Endothelial cell of umbilical vein (primary cell): ENCODE data around the gene FOXP4. TPM values are rescaled to one million over a fixed set of nuclear protein-coding genes. Genes with fewer than 3 reads are reported as not detected.

Experiments used
- BruUV-seq: library from RNA; stranded (reverse); fragments of 400-500 nt; replicated peaks from 2 replicates; lab custom pipeline; 2021; lab: Mats Ljungman, UMichigan
- CTCF ChIA-PET: fragments of 300-600, 350-600 bp; sonication (Branson Sonifier 250); formaldehyde crosslinking; loops from one replicate; lab custom pipeline; 2021; ENCODE audit warnings: antibody characterized with exemption, inconsistent platforms; lab: Charles Lee
- POLR2A ChIA-PET: fragments of 300-600, 350-600 bp; sonication (Branson Sonifier 250); formaldehyde crosslinking; loops from one replicate; lab custom pipeline; 2021; ENCODE audit warnings: antibody characterized with exemption, inconsistent platforms; lab: Charles Lee
- DNase-seq: peaks from one replicate; pipeline ENCODE4 v3.0.0-alpha.2; 2011; ENCODE audit warnings: low read depth, low spot score
- FAIRE-seq: peaks from 2 replicates; lab custom pipeline; 2011; peaks lifted over from hg19 to GRCh38; lab: Jason Lieb, UNC
- H2AFZ ChIP-seq: 2 replicates; pipeline ENCODE4 v1.6.0; 2012; ENCODE audit warnings: low read depth, low read length, control low read depth, inconsistent platforms
- H3K27ac ChIP-seq: 2 replicates; pipeline ENCODE4 v1.5.1; 2011; ENCODE audit warnings: low read depth, mild to moderate bottlenecking, control low read depth, low read length, moderate library complexity; ENCODE audit not compliant: insufficient read depth
- H3K27me3 ChIP-seq, 2 experiments: 2 replicates each; pipeline versions ENCODE4 v1.6.0 to v1.6.1; 2011; ENCODE audit warnings: low read length in 2 of 2, mixed read lengths in 1 of 2; ENCODE audit not compliant: control insufficient read depth in 2 of 2, insufficient read depth in 2 of 2
- H3K36me3 ChIP-seq, 2 experiments: 2 replicates in 1 of 2; 3 replicates in 1 of 2; pipeline ENCODE4 v1.5.1; 2011; ENCODE audit warnings: low read length in 2 of 2, mild to moderate bottlenecking in 1 of 2, moderate library complexity in 1 of 2; ENCODE audit not compliant: control insufficient read depth in 2 of 2, insufficient read depth in 2 of 2; ENCODE audit errors: extremely low read depth in 1 of 2
- H3K4me1 ChIP-seq: 3 replicates; pipeline ENCODE4 v1.5.1; 2011; ENCODE audit warnings: mild to moderate bottlenecking, low read length; ENCODE audit not compliant: control insufficient read depth, insufficient read depth; ENCODE audit errors: extremely low read depth
- H3K4me2 ChIP-seq: 2 replicates; pipeline ENCODE4 v1.6.1; 2011; ENCODE audit warnings: low read length, control low read depth, mixed read lengths; ENCODE audit not compliant: insufficient read depth
- H3K4me3 ChIP-seq, 3 experiments: fragments of 200-600 bp in 1 of 3; sonication (generic), shearing (Covaris generic) in 1 of 3; replicated peaks in 1 of 3; 2 replicates each; pipeline ENCODE4 v1.5.1; 2011 to 2016; ENCODE audit warnings: control low read depth in 3 of 3, low read length in 3 of 3, mild to moderate bottlenecking in 2 of 3, inconsistent platforms in 1 of 3, low read depth in 1 of 3, moderate library complexity in 1 of 3; ENCODE audit not compliant: insufficient read depth in 1 of 3
- H3K79me2 ChIP-seq: 2 replicates; pipeline ENCODE4 v1.6.0; 2012; ENCODE audit warnings: low read length, inconsistent platforms; ENCODE audit not compliant: control insufficient read depth, insufficient read depth
- H3K9ac ChIP-seq: replicated peaks from 2 replicates; pipeline ENCODE3; 2011; ENCODE audit warnings: low read length, control low read depth; ENCODE audit not compliant: insufficient read depth; ENCODE audit errors: extremely low read depth
- H3K9me1 ChIP-seq: replicated peaks from 3 replicates; pipeline ENCODE4 v1.6.0; 2011; ENCODE audit warnings: mild to moderate bottlenecking, low read length; ENCODE audit not compliant: control insufficient read depth, insufficient read depth; ENCODE audit errors: extremely low read depth
- H3K9me3 ChIP-seq: replicated peaks from 2 replicates; pipeline ENCODE4 v1.5.1; 2012; ENCODE audit warnings: low read length, inconsistent platforms; ENCODE audit not compliant: control insufficient read depth, insufficient read depth
- H4K20me1 ChIP-seq: replicated peaks from 2 replicates; pipeline ENCODE3; 2011; ENCODE audit warnings: mild to moderate bottlenecking, low read length; ENCODE audit not compliant: control insufficient read depth, insufficient read depth; ENCODE audit errors: extremely low read depth
- CTCF ChIP-seq, 2 donors: IDR thresholded peaks; 1 replicate in 1 of 2; 2 replicates in 1 of 2; pipeline ENCODE4 v1.5.1; 2011; ENCODE audit warnings: low read length in 2 of 2, mild to moderate bottlenecking in 2 of 2, moderate library complexity in 2 of 2, control low read depth in 1 of 2, inconsistent platforms in 1 of 2, low read depth in 1 of 2; ENCODE audit not compliant: insufficient read depth in 1 of 2; ENCODE audit errors: extremely low read depth in 1 of 2
- EZH2 ChIP-seq: IDR thresholded peaks from 2 replicates; pipeline ENCODE4 v1.6.1; 2012; ENCODE audit warnings: borderline replicate concordance, low read depth, mild to moderate bottlenecking, moderate library complexity, low read length, inconsistent platforms; ENCODE audit not compliant: severe bottlenecking
- FOS ChIP-seq: IDR thresholded peaks from 2 replicates; pipeline ENCODE4 v1.6.1; 2011; ENCODE audit warnings: mild to moderate bottlenecking, low read length, moderate library complexity, borderline replicate concordance; ENCODE audit not compliant: insufficient read depth
- GATA2 ChIP-seq: IDR thresholded peaks from 2 replicates; pipeline ENCODE4 v1.7.0; 2011; ENCODE audit warnings: low read depth, mild to moderate bottlenecking, moderate library complexity, mixed read lengths, low read length; ENCODE audit not compliant: insufficient read length, insufficient read depth
- JUN ChIP-seq: IDR thresholded peaks from 2 replicates; pipeline ENCODE4 v1.6.1; 2011; ENCODE audit warnings: borderline replicate concordance, low read depth; ENCODE audit not compliant: insufficient read length, insufficient read depth
- MAX ChIP-seq: IDR thresholded peaks from 2 replicates; pipeline ENCODE4 v1.6.1; 2011; ENCODE audit not compliant: insufficient read depth, insufficient read length
- MYC ChIP-seq: IDR thresholded peaks from one replicate; pipeline ENCODE4 v1.6.1; 2011; ENCODE audit warnings: mild to moderate bottlenecking, low read depth, low read length
- POLR2A ChIP-seq: IDR thresholded peaks from 2 replicates; pipeline ENCODE4 v1.6.1; 2012; ENCODE audit warnings: low read depth, mild to moderate bottlenecking, control low read depth, low read length
- POLR2AphosphoS5 ChIP-seq: IDR thresholded peaks from 2 replicates; pipeline ENCODE4 v1.6.1; 2012; ENCODE audit warnings: low read depth, mild to moderate bottlenecking, control low read depth, low read length, moderate library complexity; ENCODE audit not compliant: insufficient read depth
- dilution Hi-C: fragments of 300-500 bp; cut with MboI; formaldehyde crosslinking; loops from one replicate; pipeline ENCODE4 v1.15.0; 2019; ENCODE audit warnings: low sequenced_read_pairs; ENCODE audit not compliant: extremely low pct_ligation_motif_present
- intact Hi-C: fragments of 100-400 bp; cut with micrococcal nuclease; formaldehyde crosslinking; loops from one replicate; pipeline ENCODE4 v1.10.0; 2022
- polyA plus RNA-seq, 4 experiments: library from polyadenylated mRNA; depleted of rRNA in 3 of 4; stranded (reverse) in 3 of 4; unstranded in 1 of 4; fragments of >200 nt; gene quantifications; 2 replicates each; pipeline versions ENCODE4 v1.2.1 to v1.2.3, GENCODE V29; 2011 to 2012; ENCODE audit warnings: missing spikeins in 1 of 4
- total RNA-seq: library from RNA; stranded (reverse); gene quantifications from 2 replicates; pipeline ENCODE4 v1.2.3, GENCODE V29; 2021

The FOXP4 gene
- total and polyA plus RNA-seq, 2 donors (not counting 3 experiments of a cell fraction or from before 2014, with no cell fraction given), result 5.6 to 23.9 TPM

DNA sequence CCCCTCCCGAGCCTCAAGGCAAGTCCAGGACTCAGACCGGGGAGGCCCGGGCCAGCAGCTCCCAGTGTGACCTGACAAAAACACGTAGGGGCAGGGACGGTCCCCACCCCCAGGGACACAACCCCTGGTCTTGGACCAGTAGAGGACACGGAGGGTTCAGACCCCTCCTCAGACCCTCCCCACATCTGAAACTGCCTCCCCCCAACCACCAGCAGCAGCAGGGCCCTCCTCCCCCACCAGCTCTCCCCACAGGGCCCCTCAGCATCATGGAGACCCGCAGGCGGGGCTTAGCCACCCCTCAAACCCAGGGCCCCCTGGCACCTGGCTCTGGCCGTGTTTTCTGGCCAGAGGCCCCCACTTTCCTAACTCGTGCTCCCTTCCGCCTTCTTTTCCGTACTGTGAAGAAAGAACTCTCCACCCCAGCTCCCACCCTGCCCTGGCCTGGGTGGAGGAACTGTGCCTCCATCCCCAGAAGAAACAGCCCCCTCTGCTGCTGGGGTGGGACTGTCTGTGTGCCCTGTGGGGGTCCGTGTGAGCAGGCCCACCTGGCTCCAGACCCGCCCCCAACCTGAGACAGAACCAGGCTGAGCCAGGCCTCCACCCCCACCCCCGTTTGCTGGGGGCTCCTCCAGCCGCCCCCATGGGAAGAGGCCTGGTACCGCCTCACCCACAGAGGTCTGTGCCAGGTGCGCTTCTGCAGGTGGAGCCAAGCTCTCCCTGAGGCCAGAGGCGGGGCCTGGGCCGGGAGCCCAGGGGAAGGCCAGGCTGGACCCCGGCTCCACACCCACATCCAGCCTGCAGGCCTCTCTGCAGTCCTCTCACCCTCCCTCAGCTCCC, 53.1 kb downstream of the FOXP4 start:
- Histone ChIP-seq H3K4me2 (no peak overlapping the region), H3K36me3 (peaks cover 0 to 5% of the 10 kb centered on the region in 2 experiments), H3K27ac (no peak overlapping the region), H3K27me3 (no peaks in the 10 kb centered on the region), H3K9me3 (no peaks in the 10 kb centered on the region), H4K20me1 (no peaks in the 10 kb centered on the region), H2AFZ (no peak overlapping the region), H3K9me1 (no peaks in the 10 kb centered on the region), H3K4me3 (no peak overlapping the region), H3K9ac (no peak overlapping the region), H3K4me1 (no peaks in the 10 kb centered on the region), H3K79me2 (no peaks in the 10 kb centered on the region)
- dilution Hi-C loops, result no loop called here
- FAIRE-seq, result no peak
- BruUV-seq, result no TSS peak
- ChIA-PET CTCF (interaction anchor here (1.9 kb wide), 1 partner anchor 84 kb away, joined by 7 read pairs; no protein-coding TSS in a partner anchor), POLR2A (no interaction called here)
- no peak for TF ChIP-seq EZH2
- intact Hi-C loops, result no loop called here
- DNase-seq, result no peak

DNA sequence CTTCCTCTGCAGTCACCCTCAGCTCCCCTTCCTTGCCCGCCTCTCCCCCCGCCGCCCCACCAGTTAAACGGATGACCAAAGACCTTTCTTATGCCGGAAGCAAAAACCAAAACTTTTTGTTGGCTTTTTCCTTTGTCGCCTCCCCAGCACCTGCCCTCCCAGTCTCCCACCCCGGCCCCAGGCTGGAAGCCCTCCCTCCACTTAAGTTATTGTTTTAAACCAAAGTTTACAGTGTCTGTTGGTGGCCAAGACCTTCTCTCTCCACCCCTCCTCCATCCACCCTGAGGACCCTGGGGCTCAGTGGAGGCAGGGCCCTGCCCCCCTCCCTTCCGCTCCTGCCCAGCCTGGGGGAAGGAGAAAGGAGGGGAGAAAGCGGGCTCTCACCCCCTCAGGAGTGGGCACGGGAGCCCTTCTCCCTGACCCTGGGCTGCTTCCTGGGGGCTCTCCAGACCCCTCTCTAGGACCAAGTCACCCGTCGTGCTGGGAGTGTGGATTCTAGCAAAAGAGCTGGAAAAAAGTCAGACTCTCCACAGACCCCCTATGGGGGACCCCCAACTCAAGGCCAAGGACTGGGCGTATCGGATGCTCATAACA, 53.8 kb downstream of the FOXP4 start:
- H3K27me3 ChIP-seq, result no peaks in the 10 kb centered on the region
- H3K9ac ChIP-seq, result no peak overlapping the region
- H4K20me1 ChIP-seq, result no peaks in the 10 kb centered on the region
- no peak overlapping the region for H3K4me2 ChIP-seq
- no peak overlapping the region for H3K4me3 ChIP-seq
- no peaks in the 10 kb centered on the region for H3K9me3 ChIP-seq
- H3K79me2 ChIP-seq, result no peaks in the 10 kb centered on the region
- intact Hi-C loops (no loop called here), dilution Hi-C loops (no loop called here)
- DNase-seq, result no peak
- ChIA-PET POLR2A (no interaction called here), CTCF (interaction anchor here (1.9 kb wide), 1 partner anchor 83 kb away, joined by 7 read pairs; no protein-coding TSS in a partner anchor)
- no peak for FAIRE-seq
- H3K36me3 ChIP-seq, result peaks cover 0 to 5% of the 10 kb centered on the region in 2 experiments
- TSS peak; percentile 54 for BruUV-seq
- no peak overlapping the region for H2AFZ ChIP-seq
- H3K27ac ChIP-seq, result no peak overlapping the region
- H3K9me1 ChIP-seq, result no peaks in the 10 kb centered on the region
- H3K4me1 ChIP-seq, result no peaks in the 10 kb centered on the region
- TF ChIP-seq GATA2 (no peak), EZH2 (no peak), MAX (no peak), CTCF (IDR thresholded peaks at IDR 0.05; ENCODE audit: extremely low read depth in 1 of 2, insufficient read depth in 1 of 2, low read depth in 1 of 2, low read length in 2 of 2) (no peak), POLR2A (no peak), JUN (no peak), FOS (no peak), POLR2AphosphoS5 (no peak), MYC (no peak)
